Activated CD4-positive, alpha-beta memory T cell treated with anti-CD3 and anti-CD28 coated beads for 36 hours (primary cell): ENCODE measurements around the gene NCBP3. TPM values are rescaled to one million over a fixed set of nuclear protein-coding genes. Genes with fewer than 3 reads are reported as not detected.

Experiments used
- CTCF ChIA-PET: fragments of 350-600 bp; sonication (Branson Sonifier 250); formaldehyde crosslinking; loops from one replicate; lab custom pipeline; 2021; ENCODE audit warnings: antibody characterized with exemption, inconsistent platforms; lab: Charles Lee
- POLR2A ChIA-PET: fragments of 350-600 bp; sonication (Branson Sonifier 250); formaldehyde crosslinking; loops from one replicate; lab custom pipeline; 2021; ENCODE audit warnings: antibody characterized with exemption; lab: Charles Lee
- DNase-seq: peaks from one replicate; pipeline ENCODE4 v3.0.0-alpha.2; 2020
- H3K27ac Mint-ChIP-seq: one replicate; pipeline ENCODE4 v1.8.0; 2021; ENCODE audit warnings: mixed read lengths
- H3K27me3 Mint-ChIP-seq: one replicate; pipeline ENCODE4 v1.8.0; 2021; ENCODE audit warnings: mixed read lengths
- H3K36me3 Mint-ChIP-seq: one replicate; pipeline ENCODE4 v1.8.0; 2021; ENCODE audit warnings: mixed read lengths
- H3K4me1 Mint-ChIP-seq: one replicate; pipeline ENCODE4 v1.8.0; 2021; ENCODE audit warnings: low read depth, mixed read lengths
- H3K4me3 Mint-ChIP-seq: one replicate; pipeline ENCODE4 v1.8.0; 2021; ENCODE audit warnings: mild to moderate bottlenecking, mixed read lengths
- H3K9me3 Mint-ChIP-seq: one replicate; pipeline ENCODE4 v1.8.0; 2021; ENCODE audit warnings: mixed read lengths
- intact Hi-C: fragments of 100-400 bp; cut with micrococcal nuclease; formaldehyde crosslinking; loops from one replicate; pipeline ENCODE4 v1.15.1; 2023
- total RNA-seq, 2 experiments: library from RNA; stranded (reverse); gene quantifications; one replicate each; pipeline ENCODE4 v1.2.3, GENCODE V29; 2021

The NCBP3 gene
- 10 to 100 TPM; 38.8 to 42.4 TPM for total RNA-seq

GRCh38 chr17:3845621-3846436 lies at the start of gene NCBP3:
Gene NCBP3 (minus strand): TSS chr17:3846246. CDS start chr17:3846223, 23 bp downstream.
- intact Hi-C loops: loop anchor here (1.0 to 5.0 kb wide), 5 partner anchors 47 to 178 kb away; partner anchors contain the start of genes CAMKK1, EMC6 and TAX1BP3
- H3K4me3 Mint-ChIP-seq: peak within 1 kb of the TSS; percentile 94
- no peaks in the 10 kb centered on the region for H3K27me3 Mint-ChIP-seq
- CTCF ChIA-PET: interaction anchor here (0.6 to 6.0 kb wide), 40 partner anchors 9 to 1172 kb away, joined by 3 to 125 read pairs (median 4); partner anchors contain the start of genes ATP2A3, CAMKK1, CTNS and HASPIN
- H3K4me1 Mint-ChIP-seq: peaks cover 22% of the 10 kb centered on the region
- DNase-seq: peak; percentile 93
- no peaks in the 10 kb centered on the region for H3K9me3 Mint-ChIP-seq
- POLR2A ChIA-PET: interaction anchor here (0.8 to 2.7 kb wide), 5 partner anchors 9 to 298 kb away, joined by 3 to 18 read pairs (median 5); partner anchors contain the start of genes CYB5D2 and ZZEF1
- peak within 1 kb of the TSS; percentile 86 for H3K27ac Mint-ChIP-seq
- peaks cover 13% of the 10 kb centered on the region for H3K36me3 Mint-ChIP-seq

- no peak overlapping the region for H3K4me3 Mint-ChIP-seq
- H3K4me1 Mint-ChIP-seq: peaks cover 23% of the 10 kb centered on the region
- POLR2A ChIA-PET: no interaction called here
- no peaks in the 10 kb centered on the region for H3K27me3 Mint-ChIP-seq
- no peaks in the 10 kb centered on the region for H3K9me3 Mint-ChIP-seq
- no peaks in the 10 kb centered on the region for H3K36me3 Mint-ChIP-seq
- DNase-seq: no peak
- intact Hi-C loops: no loop called here
- H3K27ac Mint-ChIP-seq: no peak overlapping the region
- CTCF ChIA-PET: interaction anchor here (1.8 kb wide), 1 partner anchor 32 kb away, joined by 8 read pairs; no protein-coding TSS in a partner anchor
Measured at GRCh38 chr17:3895354-3895753, 49.3 kb upstream of the NCBP3 start.

- Mint-ChIP-seq H3K9me3 (no peaks in the 10 kb centered on the region), H3K4me1 (peaks cover 27% of the 10 kb centered on the region), H3K27ac (no peak overlapping the region), H3K4me3 (no peak overlapping the region), H3K36me3 (no peaks in the 10 kb centered on the region), H3K27me3 (no peaks in the 10 kb centered on the region)
- ChIA-PET POLR2A (no interaction called here), CTCF (interaction anchor here (1.8 to 3.4 kb wide), 3 partner anchors 19 to 50 kb away, joined by 8 to 30 read pairs (median 22); partner anchors contain the start of gene NCBP3)
- intact Hi-C loops: no loop called here
- no peak for DNase-seq
Measured at GRCh38 chr17:3894911-3895343, 48.9 kb upstream of the NCBP3 start.

- peaks cover 27% of the 10 kb centered on the region for H3K4me1 Mint-ChIP-seq
- H3K4me3 Mint-ChIP-seq: peak overlapping the region; percentile 74
- intact Hi-C loops: no loop called here
- DNase-seq: no peak
- no peaks in the 10 kb centered on the region for H3K36me3 Mint-ChIP-seq
- no peaks in the 10 kb centered on the region for H3K9me3 Mint-ChIP-seq
- H3K27me3 Mint-ChIP-seq: no peaks in the 10 kb centered on the region
- ChIA-PET CTCF (interaction anchor here (1.2 to 3.4 kb wide), 4 partner anchors 20 to 71 kb away, joined by 3 to 30 read pairs (median 15); partner anchors contain the start of gene NCBP3), POLR2A (no interaction called here)
- no peak overlapping the region for H3K27ac Mint-ChIP-seq
Measured at GRCh38 chr17:3894188-3894587, 48.1 kb upstream of the NCBP3 start.

- Mint-ChIP-seq H3K27me3 (no peaks in the 10 kb centered on the region), H3K36me3 (no peaks in the 10 kb centered on the region), H3K9me3 (no peaks in the 10 kb centered on the region), H3K4me3 (peak overlapping the region; percentile 74), H3K27ac (peak overlapping the region; percentile 46), H3K4me1 (peaks cover 27% of the 10 kb centered on the region)
- intact Hi-C loops: loop anchor here (1.0 kb wide), 1 partner anchor 48 kb away; no protein-coding TSS in a partner anchor
- CTCF ChIA-PET: interaction anchor here (1.2 to 3.4 kb wide), 5 partner anchors 18 to 72 kb away, joined by 3 to 30 read pairs (median 8); partner anchors contain the start of gene NCBP3
- no peak for DNase-seq
- POLR2A ChIA-PET: no interaction called here
Measured at GRCh38 chr17:3893720-3894116, 47.7 kb upstream of the NCBP3 start.

GRCh38 chr17:3893003-3893719 lies 47.1 kb upstream of the NCBP3 start, which contains the start of gene CAMKK1:
Gene CAMKK1 (minus strand): TSS chr17:3893053. CDS start chr17:3885687, 7,366 bp downstream.
- intact Hi-C loops: loop anchor here (1.0 kb wide), 1 partner anchor 48 kb away; no protein-coding TSS in a partner anchor
- H3K36me3 Mint-ChIP-seq: no peaks in the 10 kb centered on the region
- peak; percentile 92 for DNase-seq
- peak within 1 kb of the TSS; percentile 46 for H3K27ac Mint-ChIP-seq
- CTCF ChIA-PET: interaction anchor here (0.9 to 3.4 kb wide), 5 partner anchors 19 to 72 kb away, joined by 3 to 30 read pairs (median 4); partner anchors contain the start of gene NCBP3
- no peaks in the 10 kb centered on the region for H3K9me3 Mint-ChIP-seq
- POLR2A ChIA-PET: no interaction called here
- H3K4me3 Mint-ChIP-seq: peak within 1 kb of the TSS; percentile 74
- H3K27me3 Mint-ChIP-seq: no peaks in the 10 kb centered on the region
- peaks cover 27% of the 10 kb centered on the region for H3K4me1 Mint-ChIP-seq

GRCh38 chr17:3892095-3892998 lies 46.3 kb upstream of the NCBP3 start:
- ChIA-PET CTCF (interaction anchor here (0.9 to 3.4 kb wide), 4 partner anchors 19 to 48 kb away, joined by 3 to 30 read pairs (median 13); partner anchors contain the start of gene NCBP3), POLR2A (no interaction called here)
- peak; percentile 77 for DNase-seq
- peaks cover 32% of the 10 kb centered on the region for H3K4me1 Mint-ChIP-seq
- H3K27ac Mint-ChIP-seq: no peak overlapping the region
- H3K36me3 Mint-ChIP-seq: no peaks in the 10 kb centered on the region
- intact Hi-C loops: no loop called here
- no peaks in the 10 kb centered on the region for H3K27me3 Mint-ChIP-seq
- peak overlapping the region; percentile 61 for H3K4me3 Mint-ChIP-seq
- H3K9me3 Mint-ChIP-seq: no peaks in the 10 kb centered on the region

GRCh38 chr17:3891626-3892094 lies 45.6 kb upstream of the NCBP3 start:
- no peak overlapping the region for H3K27ac Mint-ChIP-seq
- CTCF ChIA-PET: interaction anchor here (2.1 to 3.4 kb wide), 2 partner anchors 45 to 47 kb away, joined by 10 to 22 read pairs; partner anchors contain the start of gene NCBP3

GRCh38 chr17:3890878-3891219 lies 44.8 kb upstream of the NCBP3 start:
- H3K4me1 Mint-ChIP-seq: peaks cover 44% of the 10 kb centered on the region
- POLR2A ChIA-PET: no interaction called here
- no peaks in the 10 kb centered on the region for H3K27me3 Mint-ChIP-seq
- no peak for DNase-seq
- CTCF ChIA-PET: interaction anchor here (1.5 to 2.1 kb wide), 2 partner anchors 45 to 47 kb away, joined by 3 to 10 read pairs; partner anchors contain the start of gene NCBP3
- H3K27ac Mint-ChIP-seq: no peak overlapping the region
- no peaks in the 10 kb centered on the region for H3K9me3 Mint-ChIP-seq
- H3K4me3 Mint-ChIP-seq: no peak overlapping the region
- intact Hi-C loops: no loop called here
- H3K36me3 Mint-ChIP-seq: no peaks in the 10 kb centered on the region

More at GRCh38 chr17:3891626-3892094, 45.6 kb upstream of the NCBP3 start:
- intact Hi-C loops: no loop called here
- Mint-ChIP-seq H3K4me3 (peak overlapping the region; percentile 34), H3K36me3 (no peaks in the 10 kb centered on the region), H3K27me3 (no peaks in the 10 kb centered on the region), H3K9me3 (no peaks in the 10 kb centered on the region), H3K4me1 (peaks cover 39% of the 10 kb centered on the region)
- POLR2A ChIA-PET: no interaction called here
- no peak for DNase-seq

- ChIA-PET POLR2A (no interaction called here), CTCF (interaction anchor here (1.2 to 2.1 kb wide), 3 partner anchors 27 to 46 kb away, joined by 3 to 10 read pairs (median 5); partner anchors contain the start of gene NCBP3)
- intact Hi-C loops: no loop called here
- H3K4me3 Mint-ChIP-seq: no peak overlapping the region
- no peaks in the 10 kb centered on the region for H3K27me3 Mint-ChIP-seq
- H3K36me3 Mint-ChIP-seq: no peaks in the 10 kb centered on the region
- H3K9me3 Mint-ChIP-seq: no peaks in the 10 kb centered on the region
- DNase-seq: peak; percentile 43
- H3K4me1 Mint-ChIP-seq: peaks cover 44% of the 10 kb centered on the region
- H3K27ac Mint-ChIP-seq: no peak overlapping the region
Measured at GRCh38 chr17:3890082-3890877, 44.2 kb upstream of the NCBP3 start.
